ENCODE data around the gene PTCRA.

DNA sequence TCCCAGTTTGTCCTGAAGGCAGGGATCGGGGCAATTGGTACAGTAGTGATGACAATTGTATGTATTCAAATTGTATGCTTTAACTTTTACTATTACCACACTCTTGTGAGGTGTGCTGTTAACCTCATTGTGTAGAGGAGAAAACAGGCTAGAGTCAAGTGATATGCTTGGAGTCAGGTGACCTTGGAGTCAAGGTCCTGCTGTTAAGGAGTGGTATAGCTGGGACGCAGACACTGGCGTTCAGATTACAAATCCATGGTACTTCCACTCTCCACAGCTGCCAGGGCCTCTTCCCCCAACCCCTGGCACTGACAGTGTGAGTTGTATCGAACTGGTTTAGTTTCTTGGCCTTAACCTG is 23.9 kb downstream of the PTCRA start:
- TF ChIP-seq, protein P1, sequence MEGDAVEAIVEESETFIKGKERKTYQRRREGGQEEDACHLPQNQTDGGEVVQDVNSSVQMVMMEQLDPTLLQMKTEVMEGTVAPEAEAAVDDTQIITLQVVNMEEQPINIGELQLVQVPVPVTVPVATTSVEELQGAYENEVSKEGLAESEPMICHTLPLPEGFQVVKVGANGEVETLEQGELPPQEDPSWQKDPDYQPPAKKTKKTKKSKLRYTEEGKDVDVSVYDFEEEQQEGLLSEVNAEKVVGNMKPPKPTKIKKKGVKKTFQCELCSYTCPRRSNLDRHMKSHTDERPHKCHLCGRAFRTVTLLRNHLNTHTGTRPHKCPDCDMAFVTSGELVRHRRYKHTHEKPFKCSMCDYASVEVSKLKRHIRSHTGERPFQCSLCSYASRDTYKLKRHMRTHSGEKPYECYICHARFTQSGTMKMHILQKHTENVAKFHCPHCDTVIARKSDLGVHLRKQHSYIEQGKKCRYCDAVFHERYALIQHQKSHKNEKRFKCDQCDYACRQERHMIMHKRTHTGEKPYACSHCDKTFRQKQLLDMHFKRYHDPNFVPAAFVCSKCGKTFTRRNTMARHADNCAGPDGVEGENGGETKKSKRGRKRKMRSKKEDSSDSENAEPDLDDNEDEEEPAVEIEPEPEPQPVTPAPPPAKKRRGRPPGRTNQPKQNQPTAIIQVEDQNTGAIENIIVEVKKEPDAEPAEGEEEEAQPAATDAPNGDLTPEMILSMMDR (IDR thresholded peaks at IDR 0.05; ENCODE audit: low read depth, low read length): no peak
- TF ChIP-seq MAX (IDR thresholded peaks at IDR 0.05; ENCODE audit: low read depth, low read length): no peak
- no peak for TF ChIP-seq POLR2A (IDR thresholded peaks at IDR 0.05; ENCODE audit: extremely low read depth, insufficient read length)
- no peak for TF ChIP-seq MYC (IDR thresholded peaks at IDR 0.05; ENCODE audit: low read depth, low read length)
